Measurements from ENCODE around the gene FBLN5. TPM values are rescaled to one million over a fixed set of nuclear protein-coding genes. Genes with fewer than 3 reads are reported as not detected.
A peak's percentile ranks its signal among the peaks of the same experiment; 100 is the strongest.
"Not testable (repeated sequence)": the region's sequence is repeated elsewhere in the genome, so short reads cannot be mapped to it uniquely, and the experiment has no call there.

Gene FBLN5
- polyA plus RNA-seq, 10 donors = 63.9 to 138 (median 101) TPM

DNA sequence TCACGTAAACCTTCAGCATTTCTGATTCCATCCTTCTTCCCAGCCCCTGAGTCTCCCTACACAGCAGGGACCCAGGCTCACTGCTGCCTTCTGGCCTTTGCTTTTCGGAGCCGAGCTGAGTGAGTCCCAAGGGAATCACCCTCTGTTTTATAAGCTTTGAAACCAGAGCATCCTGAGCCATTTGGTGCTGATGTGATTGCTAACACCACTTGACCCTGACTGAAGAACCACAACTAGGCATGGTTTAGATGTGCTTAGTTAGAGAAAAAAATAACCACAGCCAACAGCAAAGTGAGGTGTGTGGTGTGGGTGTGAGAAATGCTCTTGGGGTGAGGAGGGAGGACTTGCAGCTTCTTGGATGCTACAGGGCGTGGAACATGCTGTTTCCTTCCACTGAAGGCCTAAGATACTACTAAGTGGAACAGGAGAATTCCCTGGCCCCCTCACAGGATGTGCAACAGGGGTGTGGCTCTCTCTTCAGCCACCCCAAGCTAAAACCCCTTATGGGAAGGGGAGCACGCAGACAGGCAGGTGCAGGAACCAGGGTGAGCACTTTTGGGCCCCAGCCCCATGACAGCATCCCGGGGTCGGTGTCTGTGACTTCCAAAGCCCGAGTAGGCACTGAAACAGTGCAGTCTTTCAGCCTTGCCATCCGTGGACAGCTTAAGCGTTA, 80.0 kb downstream of the FBLN5 start, which contains the start of gene TC2N:
Gene TC2N (minus strand): TSS at position 221 of the 673 bp plus-strand sequence. CDS start 53,767 bp downstream, outside the sequence.
- DNase-seq = no peak

DNA sequence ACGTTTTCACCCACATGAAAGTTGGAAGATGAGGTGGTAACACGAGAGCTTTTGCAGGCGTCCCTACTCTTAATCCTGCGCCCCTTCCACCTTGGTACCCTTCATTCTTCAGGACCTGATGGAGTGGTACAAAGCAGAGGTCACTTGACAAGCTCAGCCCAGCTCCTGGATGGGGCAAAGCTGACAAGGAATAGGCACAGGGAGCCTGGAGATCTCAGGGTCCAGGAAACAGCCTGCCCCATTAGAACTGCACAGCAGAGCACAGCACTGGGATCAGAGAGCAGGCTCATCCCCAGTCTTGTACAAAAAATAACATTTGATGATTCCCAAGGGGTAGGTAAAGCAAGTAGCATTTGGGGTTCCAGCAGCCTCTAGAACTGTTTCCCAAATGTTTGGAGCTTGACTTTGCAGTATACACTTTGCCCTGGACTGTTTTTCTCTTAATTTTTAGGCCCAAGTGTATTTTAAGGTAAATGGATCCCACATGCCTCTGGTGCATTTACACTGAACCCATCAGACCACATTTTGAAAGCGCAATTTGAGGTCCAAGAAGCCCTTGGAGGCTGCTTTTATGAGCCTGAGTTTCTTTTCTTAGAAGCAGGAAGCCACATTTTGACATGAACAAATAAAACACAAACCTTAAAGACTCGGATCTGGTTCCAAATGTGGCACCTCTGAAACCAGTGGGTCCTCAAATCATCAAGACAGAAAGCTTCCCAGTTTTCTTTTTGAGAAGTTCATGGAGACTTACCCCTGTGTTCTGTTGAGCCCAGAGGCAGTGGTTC, 80.8 kb downstream of the FBLN5 start:
- DNase-seq = no peak

DNA sequence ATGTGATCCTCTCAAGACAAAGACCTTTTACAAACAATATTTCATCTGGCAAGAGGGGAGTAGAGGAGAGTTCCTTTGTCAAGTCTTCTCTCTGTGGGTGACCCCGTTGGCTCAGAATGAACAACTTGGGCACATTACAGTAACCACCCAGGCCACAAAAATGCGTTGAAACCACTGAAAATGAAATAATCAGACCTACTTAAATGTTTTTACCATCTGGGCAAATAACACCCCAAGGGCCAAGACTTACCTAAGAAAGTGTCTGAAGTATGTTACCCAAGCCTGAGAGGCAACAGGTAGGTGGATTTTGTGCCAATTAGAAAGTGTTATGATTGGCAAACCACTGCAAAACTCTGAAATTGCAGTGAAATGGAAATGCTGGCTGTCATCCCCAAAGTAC, 81.4 kb downstream of the FBLN5 start:
- DNase-seq = no peak

DNA sequence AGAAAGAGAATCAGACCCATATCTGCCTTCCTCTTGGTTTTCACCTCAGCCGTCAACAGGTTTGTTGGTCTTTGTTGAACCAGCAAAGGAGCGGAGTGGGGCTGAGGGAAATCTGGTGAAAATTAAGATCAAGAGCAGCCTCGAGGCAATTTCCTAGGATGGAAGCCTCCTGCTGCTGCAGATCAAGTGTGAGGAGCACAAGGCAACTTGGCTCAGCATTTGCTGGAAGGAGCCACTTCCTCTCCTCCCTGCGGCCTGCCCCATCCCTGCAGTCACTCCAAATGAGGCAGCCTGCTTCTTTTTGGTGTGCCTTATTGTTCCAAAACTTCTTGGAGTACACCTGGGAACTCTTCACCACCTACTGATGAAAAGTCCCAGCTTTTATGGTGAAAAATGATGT, 85.1 kb downstream of the FBLN5 start:
- no peak for DNase-seq

DNA sequence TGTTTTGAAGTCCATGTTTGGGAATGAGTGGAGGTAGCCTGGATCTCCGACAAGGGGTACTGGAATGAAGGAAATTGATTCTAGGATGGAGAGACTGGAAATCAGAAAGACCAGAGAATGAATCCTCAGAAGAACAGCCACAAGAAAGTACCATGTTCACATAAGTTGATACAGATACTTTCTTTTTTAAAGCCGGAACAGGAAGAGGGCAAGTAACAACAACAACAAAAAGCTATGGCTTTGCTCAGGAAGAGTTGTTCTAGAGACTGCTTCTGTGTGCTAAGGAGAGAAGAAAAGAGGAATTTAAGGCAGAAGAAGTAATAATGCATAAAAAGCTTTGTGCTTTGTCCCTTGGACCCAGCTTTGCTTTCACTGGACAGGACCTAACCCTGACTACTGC, 86.4 kb downstream of the FBLN5 start:
- no peak for DNase-seq

DNA sequence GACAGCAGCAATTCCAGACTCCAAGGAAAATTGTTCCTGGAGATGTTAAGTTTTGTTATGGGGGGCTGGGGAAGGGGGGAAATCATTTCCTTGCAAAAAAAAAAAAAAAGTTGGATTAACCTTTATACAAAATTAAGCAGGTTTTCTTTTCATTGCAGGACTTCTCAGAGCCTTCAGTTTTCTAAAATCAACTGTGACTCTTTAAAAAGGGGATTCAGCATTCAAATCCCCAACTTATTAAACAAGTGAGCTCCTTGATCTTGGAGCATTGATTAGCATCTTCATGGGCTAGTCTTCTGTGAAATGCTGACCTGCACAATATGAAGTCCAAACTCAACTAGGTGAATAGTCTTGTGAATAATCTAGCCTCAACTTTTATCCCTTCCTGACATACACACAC, 87.3 kb downstream of the FBLN5 start:
- DNase-seq = no peak

DNA sequence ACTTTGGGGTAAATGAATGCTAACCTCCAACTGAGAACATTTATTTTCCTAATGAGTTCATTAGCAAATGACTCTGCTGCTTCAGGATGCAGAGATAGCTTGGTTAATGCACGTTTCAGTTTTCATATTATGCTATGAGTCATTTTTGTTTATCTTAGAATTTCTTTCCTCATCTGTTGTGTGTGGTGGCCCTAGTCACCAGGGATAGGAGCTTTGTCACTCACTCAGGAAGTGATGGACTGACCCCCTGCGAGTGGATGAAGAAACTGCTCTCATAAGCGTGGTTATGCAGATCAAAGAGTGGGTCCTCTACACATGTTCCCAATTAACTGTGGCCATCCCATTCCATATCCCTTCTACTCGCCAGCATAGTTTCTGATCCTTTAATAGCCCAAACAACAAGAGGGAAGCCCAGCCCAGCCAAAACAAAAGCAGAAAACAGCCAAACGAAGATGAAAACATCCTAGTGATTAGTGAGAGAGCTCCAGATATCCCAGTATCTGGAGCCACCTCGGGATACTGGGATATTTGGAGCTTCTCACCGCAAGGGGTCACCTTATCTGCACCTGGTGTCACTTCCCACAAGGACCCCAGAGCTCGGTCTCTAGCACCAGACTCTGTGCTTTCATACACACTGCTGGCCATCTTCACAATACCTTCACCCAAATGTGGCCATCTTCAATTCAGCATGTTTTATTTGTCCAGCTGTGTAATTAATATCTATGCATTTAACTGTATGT, 88.8 kb downstream of the FBLN5 start:
- peak in 1 of 3 donors; percentile 47 for DNase-seq

DNA sequence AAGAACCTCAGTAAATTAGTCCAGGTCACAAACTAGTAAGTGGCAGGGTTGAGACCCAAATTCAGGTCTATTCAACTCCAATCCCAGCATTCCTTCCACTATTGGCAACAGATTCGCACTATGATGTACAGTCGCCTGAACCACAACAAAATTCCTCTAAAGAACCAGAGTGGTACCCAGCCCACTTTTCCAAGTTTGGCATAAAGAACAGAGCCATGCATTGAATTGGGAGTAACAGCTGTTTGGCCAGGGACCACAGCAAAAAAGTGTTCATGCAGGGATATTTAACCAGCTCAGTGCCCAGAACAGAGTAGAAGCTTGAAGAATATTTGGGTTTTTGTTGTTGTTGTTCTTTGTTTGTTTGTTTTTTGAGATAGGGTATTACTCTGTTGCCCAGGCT, 89.9 kb downstream of the FBLN5 start:
- DNase-seq = peak in 2 of 3 donors; percentile 33 to 60

DNA sequence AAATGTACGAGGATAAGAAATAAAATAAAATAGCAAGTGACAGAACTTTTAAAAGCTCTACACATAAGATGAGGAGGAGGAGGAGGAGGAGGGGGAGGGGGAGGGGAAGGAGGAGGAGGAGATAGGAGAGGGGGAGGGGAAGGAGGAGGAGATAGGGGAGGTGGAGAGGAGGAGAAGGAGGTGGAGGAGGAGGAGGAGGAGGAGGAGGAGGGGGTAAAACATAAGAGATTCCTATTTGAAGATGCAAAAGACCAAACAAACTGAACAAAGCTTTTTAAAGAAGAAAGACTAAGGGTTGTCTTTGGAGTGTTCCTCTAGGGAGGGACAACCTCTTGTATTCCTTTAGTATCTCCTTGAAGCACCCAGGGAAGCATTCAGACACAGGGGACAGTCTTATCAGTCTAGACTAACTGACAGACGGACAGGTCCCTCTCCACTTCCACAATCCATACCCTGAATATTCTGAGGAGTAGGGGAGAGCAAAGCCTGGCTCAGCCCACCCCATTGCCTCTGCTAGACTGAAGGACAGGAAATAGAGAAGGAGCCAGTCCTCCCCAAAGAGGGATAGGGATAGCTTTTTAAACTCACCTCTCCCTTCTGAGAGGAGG, 93.1 kb downstream of the FBLN5 start:
- DNase-seq = no peak

DNA sequence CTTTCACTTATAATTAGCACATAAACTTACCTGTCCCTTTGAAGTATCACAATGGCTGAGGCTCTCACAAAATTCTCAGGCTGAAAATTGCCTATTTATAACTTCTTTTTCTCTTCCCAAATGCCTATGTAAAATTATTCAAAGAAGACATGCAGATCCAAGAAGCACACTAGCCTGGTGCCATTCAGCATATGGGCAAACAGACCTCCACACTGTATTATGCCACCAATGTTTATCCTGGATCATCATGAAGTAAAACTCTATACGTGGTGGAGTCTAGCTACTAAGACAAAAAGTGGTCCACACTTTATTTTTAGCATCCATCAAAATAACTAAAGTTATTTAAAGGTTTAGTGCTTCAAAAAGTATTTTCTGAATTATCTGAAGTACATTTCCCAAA, 95.9 kb downstream of the FBLN5 start:
- no peak for DNase-seq

DNA sequence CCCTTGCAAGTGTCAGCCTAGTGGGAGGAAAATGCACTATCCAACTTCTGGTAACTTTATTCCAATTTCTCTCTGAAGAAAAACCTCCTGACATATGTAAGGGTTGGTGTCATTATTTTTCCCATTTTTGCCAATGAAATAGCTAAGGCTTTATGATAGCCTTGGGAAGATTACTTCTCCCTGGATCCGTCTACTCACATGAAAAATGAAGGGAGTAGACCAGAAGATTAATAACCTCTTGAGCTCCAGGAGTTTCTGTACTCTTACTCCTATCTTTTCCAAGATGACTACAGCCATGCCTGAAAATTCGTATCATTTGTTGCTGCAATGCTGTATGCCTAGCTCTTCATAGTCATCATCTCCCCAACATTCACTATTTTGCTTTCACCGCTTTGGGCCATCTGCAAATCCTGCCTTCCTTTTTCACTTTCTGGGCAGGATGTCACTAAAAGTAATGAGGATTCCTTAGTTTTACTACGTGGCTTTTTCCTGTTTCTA, 98.9 kb downstream of the FBLN5 start:
- DNase-seq = peak in 1 of 3 donors; percentile 39

DNA sequence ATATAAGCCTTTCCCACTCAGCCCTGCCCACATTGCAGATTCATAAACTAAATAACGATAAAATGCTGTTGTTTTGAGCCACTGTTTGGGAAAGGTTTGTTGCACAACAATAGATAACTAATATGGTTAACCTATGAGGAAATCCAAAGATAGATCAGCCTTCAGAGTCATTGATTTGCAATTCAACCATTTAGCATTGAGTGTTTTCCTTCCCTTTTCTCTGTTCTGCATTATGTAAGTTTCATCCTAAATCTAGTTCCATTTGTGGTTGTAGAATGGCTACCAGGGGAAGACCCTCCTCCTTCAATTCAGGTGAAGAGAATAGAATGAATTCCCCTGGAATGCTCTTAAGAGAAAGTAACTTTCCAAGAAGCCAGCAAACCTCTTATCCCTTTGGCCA, 99.8 kb downstream of the FBLN5 start:
- no peak for DNase-seq

DNA sequence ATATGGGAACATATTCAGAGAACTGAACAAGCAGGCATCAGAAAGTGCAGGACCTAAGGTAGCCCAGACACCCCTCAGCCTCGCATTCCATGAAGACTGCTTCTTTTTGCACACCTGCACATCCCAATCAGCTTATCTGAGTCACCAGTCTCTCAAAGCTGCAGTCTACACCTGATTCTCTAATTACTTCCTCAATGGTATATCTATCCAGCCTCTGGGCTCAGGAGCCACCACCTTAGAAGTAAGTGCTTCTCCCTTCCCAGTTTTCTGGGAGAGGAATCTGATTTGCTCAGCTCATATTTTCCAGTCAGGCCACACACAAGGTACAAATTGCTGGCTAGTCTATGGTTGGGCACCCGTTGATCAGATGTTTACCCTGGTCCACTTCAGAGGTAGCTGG, 101.8 kb downstream of the FBLN5 start:
- no peak for DNase-seq

DNA sequence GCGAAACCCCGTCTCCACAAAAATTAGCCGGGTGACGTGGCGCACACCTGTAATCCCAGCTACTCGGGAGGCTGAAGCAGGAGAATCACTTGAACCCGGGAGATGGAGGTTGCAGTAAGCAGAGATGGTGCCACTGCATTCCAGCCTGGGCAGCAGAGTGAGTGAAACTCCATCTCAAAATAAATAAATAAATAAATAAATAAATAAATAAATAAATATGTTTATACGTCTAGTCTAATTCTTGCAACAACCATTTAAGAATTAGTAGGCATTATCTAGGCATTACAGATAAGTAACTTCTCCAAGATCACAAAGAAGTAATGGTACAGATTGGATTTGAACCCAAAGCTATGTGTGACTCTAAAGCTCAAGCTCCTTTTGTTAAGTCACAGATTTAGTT, 102.4 kb downstream of the FBLN5 start:
- not testable (repeated sequence) for DNase-seq

DNA sequence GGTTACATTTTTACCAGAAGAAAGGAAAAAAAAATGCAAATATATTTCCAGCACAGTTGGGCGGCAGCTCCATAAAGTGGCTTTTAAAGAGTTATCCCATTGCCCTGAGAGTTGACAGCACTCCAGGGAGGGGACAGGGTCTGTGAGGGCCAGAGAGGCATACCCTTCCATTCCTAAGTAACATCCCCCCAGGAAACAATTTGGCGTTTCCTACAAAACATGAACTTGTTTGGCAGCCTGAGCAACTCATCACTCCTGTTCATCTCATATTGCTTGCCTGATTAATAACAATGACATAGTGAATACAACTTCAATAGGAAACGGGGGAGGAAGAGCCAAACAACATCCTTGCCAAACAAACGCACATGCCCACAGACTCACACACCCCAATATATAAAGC, 103.5 kb downstream of the FBLN5 start:
- DNase-seq = peak in 1 of 3 donors; percentile 42

DNA sequence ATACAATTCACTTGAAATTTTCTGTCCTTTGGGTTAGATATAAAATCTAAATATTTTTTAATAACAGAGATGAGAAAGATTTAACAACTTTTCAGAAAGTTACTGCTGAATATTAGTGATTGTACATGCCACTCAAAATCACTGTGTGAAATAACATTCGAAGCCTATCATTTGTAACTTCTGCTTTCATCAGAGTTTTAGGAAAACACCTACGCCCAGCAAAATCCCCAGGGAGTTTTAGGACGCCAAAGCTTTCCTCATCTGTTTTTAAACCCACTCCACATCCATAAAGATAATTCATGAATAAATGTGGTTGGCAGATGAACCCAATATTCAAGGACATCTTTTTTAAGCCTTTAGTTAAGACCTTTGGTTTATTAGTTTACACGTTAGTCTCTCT, 104.1 kb downstream of the FBLN5 start:
- DNase-seq = no peak

DNA sequence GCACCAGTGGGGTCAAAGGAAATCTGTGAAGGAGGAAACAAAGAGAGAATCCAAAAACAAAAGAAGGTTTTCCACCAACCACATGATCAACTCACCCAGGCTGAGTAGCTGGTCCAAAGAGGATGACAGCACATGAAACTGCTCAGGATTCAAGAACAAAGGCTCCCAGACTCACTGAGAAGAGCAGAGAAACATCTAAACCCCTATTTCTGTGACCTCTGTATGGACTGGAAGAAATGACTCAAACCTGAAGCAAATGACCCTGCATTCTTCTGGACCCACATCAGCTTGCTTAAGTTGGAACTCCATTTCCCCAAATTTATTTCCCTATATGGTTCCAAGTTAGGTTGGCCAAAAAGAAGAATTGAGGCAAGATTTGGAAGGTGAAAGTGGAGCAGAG, 106.4 kb downstream of the FBLN5 start:
- DNase-seq = no peak

DNA sequence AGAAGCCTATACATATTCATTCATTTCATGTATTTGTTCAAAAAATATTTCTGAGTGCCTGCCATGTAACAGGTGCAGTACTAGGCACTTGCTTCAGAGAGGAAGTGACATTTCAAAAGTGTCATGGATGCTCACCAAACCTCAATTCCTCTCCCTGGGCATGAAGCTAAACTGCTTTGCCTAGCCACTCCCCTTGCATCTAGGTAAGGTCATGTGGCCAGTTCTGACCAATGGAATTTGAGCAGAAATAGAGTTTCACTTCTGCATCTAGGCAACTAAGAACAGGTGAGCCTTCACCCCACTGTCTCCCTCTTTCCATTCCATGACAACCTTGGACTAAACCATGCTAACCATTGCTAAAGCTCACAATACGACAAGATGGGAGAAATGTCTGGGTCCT, 107.7 kb downstream of the FBLN5 start:
- no peak for DNase-seq

DNA sequence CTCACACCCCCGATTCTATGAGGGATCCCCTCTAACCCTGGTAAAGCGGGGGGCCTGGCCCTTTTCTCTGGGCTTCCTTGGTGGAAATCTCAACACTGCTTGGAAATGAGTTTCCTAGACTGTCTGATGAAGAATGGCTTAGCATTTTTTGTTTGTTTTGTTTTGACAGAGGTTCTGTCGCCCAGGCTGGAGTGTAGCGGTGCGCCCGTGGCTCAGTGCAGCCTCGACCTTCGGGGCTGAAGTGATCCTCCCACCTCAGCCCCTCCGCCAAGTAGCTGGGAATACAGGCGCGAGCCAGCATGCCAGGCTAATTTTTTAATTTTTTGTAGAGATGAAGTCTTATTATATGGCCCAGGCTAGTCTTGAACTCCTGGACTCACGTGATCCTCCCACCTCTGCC, 110.4 kb downstream of the FBLN5 start:
- DNase-seq = no peak

DNA sequence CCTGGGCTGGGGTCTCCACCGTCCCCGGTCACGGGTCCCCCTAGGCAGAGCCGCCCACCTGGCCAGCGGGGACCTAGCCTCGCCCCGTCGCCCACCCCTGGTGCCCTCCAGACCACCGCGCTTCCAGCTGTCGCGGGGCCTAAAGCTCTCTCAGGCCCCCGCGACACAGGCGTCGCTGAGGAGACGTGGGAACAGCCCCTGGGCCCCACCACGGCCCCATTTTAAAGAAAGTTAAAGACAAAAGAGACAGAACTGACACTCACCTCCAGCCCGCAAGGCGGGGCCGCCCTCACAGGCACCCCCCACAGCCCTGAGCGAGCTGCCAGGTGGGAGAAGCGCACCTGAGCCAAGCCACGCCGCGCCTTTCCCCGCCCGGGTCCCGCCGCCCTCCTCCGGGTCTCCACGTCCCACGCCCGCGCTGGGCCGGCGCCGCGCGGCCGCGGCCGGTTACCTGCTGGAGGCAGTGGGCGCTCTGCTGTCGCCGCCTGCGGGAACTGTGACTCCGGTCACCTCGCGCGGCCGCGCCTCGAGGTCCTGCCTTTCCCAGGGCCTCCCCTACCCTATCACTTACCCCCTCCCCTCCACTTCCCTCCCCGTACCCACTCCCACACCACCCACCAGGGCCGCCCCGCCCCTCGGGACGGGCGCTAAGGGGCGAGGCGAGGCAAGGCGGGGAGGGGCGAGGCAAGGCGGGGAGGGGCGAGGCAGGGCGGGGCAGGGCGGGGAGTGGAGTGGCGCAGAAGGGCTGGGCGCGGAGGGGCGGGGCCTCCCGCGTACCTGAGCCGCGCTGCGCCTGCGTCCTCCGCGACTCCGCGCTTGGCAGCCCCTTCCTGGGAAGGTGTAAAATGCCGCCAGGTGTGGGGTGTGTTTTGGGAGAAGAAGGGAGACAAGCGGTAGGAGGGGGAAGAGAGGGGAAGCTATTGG, 111.3 kb downstream of the FBLN5 start:
- DNase-seq = peak in 2 of 3 donors; percentile 27 to 44

Measured in muscle of back (tissue), 11 donors.